ENCODE measurements around the gene CD7.

CD7 gene

GRCh38 chr17:82329683-82330321 is 12.4 kb upstream of the CD7 start:
- H3K4me2 ChIP-seq (ENCODE audit: low read length), result no peak overlapping the region
- peaks cover 14% of the 10 kb centered on the region for H3K4me1 ChIP-seq (ENCODE audit: control insufficient read depth, low read length)
- no peaks in the 10 kb centered on the region for H3F3A ChIP-seq (ENCODE audit: control insufficient read depth, insufficient read depth)
- no peak overlapping the region for H3K4me3 ChIP-seq (ENCODE audit: low read length)
- peaks cover 53% of the 10 kb centered on the region for H3K27me3 ChIP-seq (ENCODE audit: control insufficient read depth, low read length)
- H3K27ac ChIP-seq (ENCODE audit: low read depth, low read length), result no peak overlapping the region
- H3K9me3 ChIP-seq (ENCODE audit: control insufficient read depth, insufficient read depth, low read length), result no peaks in the 10 kb centered on the region
- H4K20me1 ChIP-seq (ENCODE audit: control insufficient read depth, insufficient read depth, low read depth, low read length), result no peaks in the 10 kb centered on the region
- H3K9me2 ChIP-seq (replicated peaks; ENCODE audit: control insufficient read depth, low read length), result no peaks in the 10 kb centered on the region
- H3K79me2 ChIP-seq (ENCODE audit: control insufficient read depth, low read length), result no peaks in the 10 kb centered on the region
- TF ChIP-seq EZH2phosphoT487 (IDR thresholded peaks at IDR 0.05; ENCODE audit: borderline replicate concordance, low read length) (no peak), CTCF (IDR thresholded peaks at IDR 0.05; ENCODE audit: low read depth, low read length, poor library complexity, severe bottlenecking) (no peak)
- H3K36me3 ChIP-seq (ENCODE audit: control insufficient read depth, low read length), result no peaks in the 10 kb centered on the region

GRCh38 chr17:82328994-82329507 is 11.6 kb upstream of the CD7 start:
- peaks cover 49% of the 10 kb centered on the region for H3K27me3 ChIP-seq (ENCODE audit: control insufficient read depth, low read length)
- no peaks in the 10 kb centered on the region for H3K9me3 ChIP-seq (ENCODE audit: control insufficient read depth, insufficient read depth, low read length)
- no peak overlapping the region for H3K4me2 ChIP-seq (ENCODE audit: low read length)
- H4K20me1 ChIP-seq (ENCODE audit: control insufficient read depth, insufficient read depth, low read depth, low read length), result no peaks in the 10 kb centered on the region
- no peaks in the 10 kb centered on the region for H3F3A ChIP-seq (ENCODE audit: control insufficient read depth, insufficient read depth)
- H3K36me3 ChIP-seq (ENCODE audit: control insufficient read depth, low read length), result no peaks in the 10 kb centered on the region
- H3K4me3 ChIP-seq (ENCODE audit: low read length), result no peak overlapping the region
- H3K9me2 ChIP-seq (replicated peaks; ENCODE audit: control insufficient read depth, low read length), result no peaks in the 10 kb centered on the region
- no peaks in the 10 kb centered on the region for H3K79me2 ChIP-seq (ENCODE audit: control insufficient read depth, low read length)
- peaks cover 6% of the 10 kb centered on the region; the same call in 1 of the 2 replicates for H3K4me1 ChIP-seq (ENCODE audit: control insufficient read depth, low read length)
- H3K27ac ChIP-seq (ENCODE audit: low read depth, low read length), result no peak overlapping the region
- TF ChIP-seq CTCF (IDR thresholded peaks at IDR 0.05; ENCODE audit: low read depth, low read length, poor library complexity, severe bottlenecking) (no peak), EZH2phosphoT487 (IDR thresholded peaks at IDR 0.05; ENCODE audit: borderline replicate concordance, low read length) (no peak)

- no peaks in the 10 kb centered on the region for H3K36me3 ChIP-seq (ENCODE audit: control insufficient read depth, low read length)
- H3K27me3 ChIP-seq (ENCODE audit: control insufficient read depth, low read length), result peaks cover 42% of the 10 kb centered on the region
- no peaks in the 10 kb centered on the region for H4K20me1 ChIP-seq (ENCODE audit: control insufficient read depth, insufficient read depth, low read depth, low read length)
- no peaks in the 10 kb centered on the region for H3K9me2 ChIP-seq (replicated peaks; ENCODE audit: control insufficient read depth, low read length)
- H3K79me2 ChIP-seq (ENCODE audit: control insufficient read depth, low read length), result no peaks in the 10 kb centered on the region
- no peaks in the 10 kb centered on the region for H3K9me3 ChIP-seq (ENCODE audit: control insufficient read depth, insufficient read depth, low read length)
- H3K4me1 ChIP-seq (ENCODE audit: control insufficient read depth, low read length), result peaks cover 6% of the 10 kb centered on the region; the same call in 1 of the 2 replicates
- H3K27ac ChIP-seq (ENCODE audit: low read depth, low read length), result no peak overlapping the region
- H3F3A ChIP-seq (ENCODE audit: control insufficient read depth, insufficient read depth), result no peaks in the 10 kb centered on the region
- H3K4me2 ChIP-seq (ENCODE audit: low read length), result no peak overlapping the region
- TF ChIP-seq EZH2phosphoT487 (IDR thresholded peaks at IDR 0.05; ENCODE audit: borderline replicate concordance, low read length) (no peak), CTCF (IDR thresholded peaks at IDR 0.05; ENCODE audit: low read depth, low read length, poor library complexity, severe bottlenecking) (no peak)
- H3K4me3 ChIP-seq (ENCODE audit: low read length), result no peak overlapping the region
These were observed 11.0 kb upstream of the CD7 start for GRCh38 chr17:82328141-82328993.

Data from DOHH2 (cell line).